Panc1 (cell line): ENCODE measurements around the gene OR2H2. TPM values are rescaled to one million over a fixed set of nuclear protein-coding genes. Genes with fewer than 3 reads are reported as not detected.

ENCODE experiments used
- ATAC-seq: fragments of 200-7000 bp; cut with Tn5 transposase; 2 replicates; pipeline ENCODE4 v1.9.1; 2020; ENCODE audit warnings: mild to moderate bottlenecking, moderate library complexity
- BruUV-seq: library from RNA; stranded (reverse); fragments of 400-500 nt; replicated peaks from 2 replicates; lab custom pipeline; 2021; lab: Mats Ljungman, UMichigan
- CTCF ChIA-PET: fragments of 300-600 bp; sonication (Branson Sonifier 250); formaldehyde crosslinking; loops from one replicate; lab custom pipeline; 2022; ENCODE audit warnings: antibody characterized with exemption; lab: Charles Lee
- POLR2A ChIA-PET: fragments of 300-600 bp; sonication (Branson Sonifier 250); formaldehyde crosslinking; loops from one replicate; lab custom pipeline; 2022; ENCODE audit warnings: antibody characterized with exemption; lab: Charles Lee
- DNase-seq: peaks from one replicate; pipeline ENCODE4 v3.0.0-alpha.2; 2010; ENCODE audit warnings: low read depth, low spot score
- H3K27ac ChIP-seq: 2 replicates; pipeline ENCODE4 v1.5.1; 2011; ENCODE audit warnings: mild to moderate bottlenecking, low read length, inconsistent platforms
- H3K27me3 ChIP-seq: fragments of 200-500 bp; sonication (Bioruptor generic); 2 replicates; pipeline ENCODE4 v1.6.0; 2014; ENCODE audit warnings: low read length, inconsistent platforms; ENCODE audit not compliant: control insufficient read depth, insufficient read depth
- H3K36me3 ChIP-seq: fragments of 200-500 bp; sonication (Bioruptor generic); 2 replicates; pipeline ENCODE4 v1.5.1; 2014; ENCODE audit warnings: inconsistent platforms, mild to moderate bottlenecking, low read length, moderate library complexity; ENCODE audit not compliant: control insufficient read depth, insufficient read depth
- H3K4me1 ChIP-seq: 2 replicates; pipeline ENCODE4 v1.5.1; 2011; ENCODE audit warnings: inconsistent platforms, mild to moderate bottlenecking, low read length, moderate library complexity; ENCODE audit not compliant: control insufficient read depth, insufficient read depth
- H3K4me3 ChIP-seq, 2 experiments: 2 replicates each; pipeline ENCODE4 v1.5.1; 2011 to 2012; ENCODE audit warnings: low read depth in 2 of 2, low read length in 2 of 2, mild to moderate bottlenecking in 2 of 2, inconsistent platforms in 1 of 2, moderate library complexity in 1 of 2
- H3K9me3 ChIP-seq: fragments of 200-500 bp; sonication (Bioruptor generic); 2 replicates; pipeline ENCODE4 v1.5.1; 2014; ENCODE audit warnings: low read depth, mild to moderate bottlenecking, inconsistent platforms, low read length, moderate library complexity; ENCODE audit not compliant: control insufficient read depth, insufficient read depth
- POLR2AphosphoS5 ChIP-seq: IDR thresholded peaks from 2 replicates; pipeline ENCODE4 v1.6.1; 2012; ENCODE audit warnings: mild to moderate bottlenecking, low read depth, low read length, moderate library complexity
- SIN3A ChIP-seq: IDR thresholded peaks from 2 replicates; pipeline ENCODE4 v1.6.1; 2012; ENCODE audit warnings: low read depth, mild to moderate bottlenecking, low read length, moderate library complexity, borderline replicate concordance; ENCODE audit not compliant: insufficient read depth
- TCF7L2 ChIP-seq: IDR thresholded peaks from 2 replicates; pipeline ENCODE4 v1.6.1; 2011; ENCODE audit warnings: mild to moderate bottlenecking, low read depth, low read length, inconsistent platforms
- in situ Hi-C: cut with HindIII; loops from 2 replicates; pipeline ENCODE4 v1.10.0; 2016; ENCODE audit warnings: low sequenced_read_pairs, low pct_unique_long_range_greater_than_20kb
- intact Hi-C: fragments of 100-400 bp; cut with micrococcal nuclease; formaldehyde crosslinking; loops from one replicate; pipeline ENCODE4 v1.10.0; 2022; ENCODE audit not compliant: unreplicated experiment
- total RNA-seq: library from RNA; stranded (reverse); gene quantifications from one replicate; pipeline ENCODE4 v1.2.1, GENCODE V29; 2021; ENCODE audit not compliant: unreplicated experiment
- TF ChIP-seq, protein P1 (sequence below): fragments of 450-650 bp; IDR thresholded peaks from 2 replicates; pipeline ENCODE4 v1.5.1; 2017; ENCODE audit warnings: mild to moderate bottlenecking
- TF ChIP-seq, protein P2 (sequence below), 2 experiments: IDR thresholded peaks; 2 replicates each; pipeline ENCODE4 v1.6.1; 2011 to 2012; ENCODE audit warnings: low read depth in 2 of 2, control low read depth in 1 of 2, low read length in 1 of 2, mild to moderate bottlenecking in 1 of 2, moderate library complexity in 1 of 2; ENCODE audit not compliant: insufficient read depth in 1 of 2

Gene OR2H2
- total RNA-seq, 1 experiment from 2014 or later: not detected

- in situ Hi-C loops (no loop called here), intact Hi-C loops (no loop called here)
- Histone ChIP-seq H3K4me3 (peak overlapping the region; percentile 41 to 61), H3K4me1 (no peaks in the 10 kb centered on the region), H3K36me3 (peaks cover 2% of the 10 kb centered on the region; the same call in 1 of the 2 replicates), H3K9me3 (no peaks in the 10 kb centered on the region), H3K27ac (peak overlapping the region; percentile 5; the same call in 1 of the 2 replicates), H3K27me3 (peaks cover 21% of the 10 kb centered on the region)
- BruUV-seq: no TSS peak
- ChIA-PET POLR2A (no interaction called here), CTCF (interaction anchor here (0.6 to 1.0 kb wide), 4 partner anchors 11 to 593 kb away, joined by 3 to 11 read pairs (median 4); no protein-coding TSS in a partner anchor)
- no peak for TF ChIP-seq TCF7L2
- TF ChIP-seq, protein P1, sequence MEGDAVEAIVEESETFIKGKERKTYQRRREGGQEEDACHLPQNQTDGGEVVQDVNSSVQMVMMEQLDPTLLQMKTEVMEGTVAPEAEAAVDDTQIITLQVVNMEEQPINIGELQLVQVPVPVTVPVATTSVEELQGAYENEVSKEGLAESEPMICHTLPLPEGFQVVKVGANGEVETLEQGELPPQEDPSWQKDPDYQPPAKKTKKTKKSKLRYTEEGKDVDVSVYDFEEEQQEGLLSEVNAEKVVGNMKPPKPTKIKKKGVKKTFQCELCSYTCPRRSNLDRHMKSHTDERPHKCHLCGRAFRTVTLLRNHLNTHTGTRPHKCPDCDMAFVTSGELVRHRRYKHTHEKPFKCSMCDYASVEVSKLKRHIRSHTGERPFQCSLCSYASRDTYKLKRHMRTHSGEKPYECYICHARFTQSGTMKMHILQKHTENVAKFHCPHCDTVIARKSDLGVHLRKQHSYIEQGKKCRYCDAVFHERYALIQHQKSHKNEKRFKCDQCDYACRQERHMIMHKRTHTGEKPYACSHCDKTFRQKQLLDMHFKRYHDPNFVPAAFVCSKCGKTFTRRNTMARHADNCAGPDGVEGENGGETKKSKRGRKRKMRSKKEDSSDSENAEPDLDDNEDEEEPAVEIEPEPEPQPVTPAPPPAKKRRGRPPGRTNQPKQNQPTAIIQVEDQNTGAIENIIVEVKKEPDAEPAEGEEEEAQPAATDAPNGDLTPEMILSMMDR: peak; percentile 91
- ATAC-seq (peak; percentile 79), DNase-seq (peak; percentile 42)
These were observed 43.7 kb downstream of the OR2H2 start for GRCh38 chr6:29628419-29629281.

DNA sequence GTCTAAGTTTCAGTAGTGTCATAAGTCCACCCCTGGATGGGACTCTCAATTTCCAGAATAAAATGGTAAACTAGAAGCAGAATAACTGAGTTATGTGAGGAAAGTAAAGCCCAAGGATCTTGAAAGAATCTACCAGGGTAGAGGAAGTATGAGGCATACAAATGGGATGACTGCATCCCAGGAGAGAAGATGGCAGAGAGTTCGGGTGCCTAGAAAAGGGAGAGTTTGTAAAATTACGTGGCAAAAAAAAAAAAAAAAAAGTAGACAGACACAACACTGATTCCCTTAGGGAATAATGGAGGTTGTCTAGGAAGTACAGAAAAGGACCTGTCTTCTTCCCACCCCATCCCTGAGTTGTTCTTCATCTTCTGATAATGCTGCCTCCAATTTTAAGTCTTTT is 44.6 kb downstream of the OR2H2 start:
- POLR2A ChIA-PET: no interaction called here
- Histone ChIP-seq H3K36me3 (peaks cover 2% of the 10 kb centered on the region; the same call in 1 of the 2 replicates), H3K4me3 (no peak overlapping the region), H3K9me3 (no peaks in the 10 kb centered on the region), H3K27me3 (peaks cover 21% of the 10 kb centered on the region), H3K27ac (no peak overlapping the region), H3K4me1 (no peaks in the 10 kb centered on the region)
- intact Hi-C loops: no loop called here
- ATAC-seq (no peak), DNase-seq (no peak)
- in situ Hi-C loops: no loop called here
- TF ChIP-seq, protein P2, sequence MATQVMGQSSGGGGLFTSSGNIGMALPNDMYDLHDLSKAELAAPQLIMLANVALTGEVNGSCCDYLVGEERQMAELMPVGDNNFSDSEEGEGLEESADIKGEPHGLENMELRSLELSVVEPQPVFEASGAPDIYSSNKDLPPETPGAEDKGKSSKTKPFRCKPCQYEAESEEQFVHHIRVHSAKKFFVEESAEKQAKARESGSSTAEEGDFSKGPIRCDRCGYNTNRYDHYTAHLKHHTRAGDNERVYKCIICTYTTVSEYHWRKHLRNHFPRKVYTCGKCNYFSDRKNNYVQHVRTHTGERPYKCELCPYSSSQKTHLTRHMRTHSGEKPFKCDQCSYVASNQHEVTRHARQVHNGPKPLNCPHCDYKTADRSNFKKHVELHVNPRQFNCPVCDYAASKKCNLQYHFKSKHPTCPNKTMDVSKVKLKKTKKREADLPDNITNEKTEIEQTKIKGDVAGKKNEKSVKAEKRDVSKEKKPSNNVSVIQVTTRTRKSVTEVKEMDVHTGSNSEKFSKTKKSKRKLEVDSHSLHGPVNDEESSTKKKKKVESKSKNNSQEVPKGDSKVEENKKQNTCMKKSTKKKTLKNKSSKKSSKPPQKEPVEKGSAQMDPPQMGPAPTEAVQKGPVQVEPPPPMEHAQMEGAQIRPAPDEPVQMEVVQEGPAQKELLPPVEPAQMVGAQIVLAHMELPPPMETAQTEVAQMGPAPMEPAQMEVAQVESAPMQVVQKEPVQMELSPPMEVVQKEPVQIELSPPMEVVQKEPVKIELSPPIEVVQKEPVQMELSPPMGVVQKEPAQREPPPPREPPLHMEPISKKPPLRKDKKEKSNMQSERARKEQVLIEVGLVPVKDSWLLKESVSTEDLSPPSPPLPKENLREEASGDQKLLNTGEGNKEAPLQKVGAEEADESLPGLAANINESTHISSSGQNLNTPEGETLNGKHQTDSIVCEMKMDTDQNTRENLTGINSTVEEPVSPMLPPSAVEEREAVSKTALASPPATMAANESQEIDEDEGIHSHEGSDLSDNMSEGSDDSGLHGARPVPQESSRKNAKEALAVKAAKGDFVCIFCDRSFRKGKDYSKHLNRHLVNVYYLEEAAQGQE (IDR thresholded peaks at IDR 0.05; ENCODE audit: insufficient read depth in 1 of 2, low read depth in 2 of 2, low read length in 1 of 2): no peak
- no peak for TF ChIP-seq POLR2AphosphoS5
- TF ChIP-seq SIN3A: no peak
- TF ChIP-seq, protein P1: no peak
- no peak for TF ChIP-seq TCF7L2
- CTCF ChIA-PET: no interaction called here
- TSS peak; percentile 71 for BruUV-seq
